Heart right ventricle (tissue), 16 donors: ENCODE results near the gene ATRNL1. TPM values are rescaled to one million over a fixed set of nuclear protein-coding genes. Genes with fewer than 3 reads are reported as not detected.

Experiments
- ATAC-seq, 8 donors: fragments of 200-7000 bp; cut with Tn5 transposase; one replicate each; pipeline ENCODE4 v1.9.1; 2020; ENCODE audit warnings: mild to moderate bottlenecking in 8 of 8, moderate library complexity in 8 of 8, moderate number of reproducible peaks in 1 of 8
- DNase-seq, 2 donors: peaks; one replicate each; pipeline ENCODE4 v3.0.0-alpha.2; 2020
- H3K27ac ChIP-seq, 10 donors: fragments of 200-600 bp; sonication (generic) in 2 of 10; one replicate each; pipeline versions ENCODE4 v1.5.0 to v1.8.0; 2020 to 2022; ENCODE audit warnings: mild to moderate bottlenecking in 3 of 10
- H3K27me3 ChIP-seq, 7 donors: fragments of 200-600 bp; one replicate each; pipeline ENCODE4 v1.8.0; 2021 to 2022; ENCODE audit warnings: mild to moderate bottlenecking in 2 of 7
- H3K36me3 ChIP-seq, 9 donors: fragments of 200-600 bp; sonication (generic) in 1 of 9; one replicate each; pipeline versions ENCODE4 v1.5.0 to v1.8.0; 2020 to 2022; ENCODE audit warnings: mild to moderate bottlenecking in 2 of 9
- H3K4me1 ChIP-seq, 9 donors: fragments of 200-600 bp; sonication (generic) in 1 of 9; one replicate each; pipeline versions ENCODE4 v1.5.0 to v1.8.0; 2020 to 2022; ENCODE audit warnings: mild to moderate bottlenecking in 4 of 9
- H3K4me3 ChIP-seq, 10 donors: fragments of 200-600 bp; sonication (generic) in 2 of 10; one replicate each; pipeline versions ENCODE4 v1.5.0 to v1.8.0; 2020 to 2022; ENCODE audit warnings: mild to moderate bottlenecking in 7 of 10, moderate library complexity in 2 of 10
- H3K9me3 ChIP-seq, 11 donors: fragments of 200-600 bp in 10 of 11; sonication (generic) in 2 of 11; one replicate each; pipeline versions ENCODE4 v1.5.0 to v1.8.0; 2013 to 2022; ENCODE audit warnings: mild to moderate bottlenecking in 2 of 11, control low read depth in 1 of 11, moderate library complexity in 1 of 11
- WGBS, 2 donors: extraction: QIAGEN DNeasy Blood & Tissue Kit; methylation state at CpG; one replicate each; pipeline ENCODE4 v1.1.7; 2013; ENCODE audit warnings: inconsistent platforms in 1 of 2; 5-methylcytosine and 5-hydroxymethylcytosine counted together
- intact Hi-C, 10 donors: fragments of 100-400 bp; cut with DNase I; formaldehyde crosslinking; loops; one replicate each; pipeline versions ENCODE4 v1.11.1 to v1.14.2; 2022
- polyA plus RNA-seq, 2 donors: library from polyadenylated mRNA; stranded (reverse); fragments of 200-250 nt; gene quantifications; one replicate each; pipeline ENCODE4 v1.2.3, GENCODE V29; 2013
- total RNA-seq, 10 donors: library from RNA; stranded (reverse); fragmentation: NEBNext Ultra II Directional in 3 of 10; extraction: Animal tissue kit (Norgen Biotek cat#: 25700) in 3 of 10; gene quantifications; one replicate each; pipeline versions ENCODE4 v1.2.1 to v1.2.4, GENCODE V29; 2021 to 2023
- TF ChIP-seq, protein P1 (sequence below), 9 donors: fragments of 200-600 bp; sonication (generic) in 2 of 9; IDR thresholded peaks; one replicate each; pipeline versions ENCODE4 v1.5.0 to v1.8.0; 2021 to 2022; ENCODE audit warnings: antibody characterized with exemption in 9 of 9, mild to moderate bottlenecking in 5 of 9, moderate library complexity in 1 of 9
- donor health status: Arrhythmogenic right ventricular cardiomyopathy.
- donor health status: ischemic (EF 13 %, LVEDD 7.1; RV severe dilation, severe dysfunction).
- donor health status: healthy with polysubstance abuse.
- donor health status: DM: no; HTN: yes; CAD: no.
- donor health status: DM: no; HTN: no; CAD: no.
- donor health status: ischemic (EF 25% LVEDD 6.9; RV normal size, moderate dysfunction).
- donor health status: ischemic (EF 25% LVEDD 5.7; RV mildly dilated, moderate dysfunction).
- donor health status: healthy.
- donor health status: DM: yes; HTN: yes; CAD: no.
- donor health status: Ischemic cardiomyopathy.
- donor health status: ischemic (EF 35%, LVEDD 5.7; RV mildly dilated, moderate dysfunction).
- donor health status: nonischemic (EF 11% LVEDD 7.7; RV severe dilation, severe dysfunction).
- donor health status: DM: yes; HTN: yes; CAD: no.
- donor health status: PGD.
- donor health status: ischemic (EF 29% LVEDD 5.4; RV normal size, mild dysfunction).
- donor health status: nonischemic (EF 23%, LVEDD 6.1; RV moderate dilation, normal function).

Gene ATRNL1
- total and polyA plus RNA-seq, 12 donors, result 0.06 to 22.4 (median 8.1) TPM; not detected in 1

GRCh38 chr10:115989621-115990020 is 896.5 kb downstream of the ATRNL1 start:
- Histone ChIP-seq H3K27me3 (no peaks in the 10 kb centered on the region), H3K4me3 (no peak overlapping the region), H3K4me1 (no peaks in the 10 kb centered on the region), H3K27ac (no peak overlapping the region), H3K36me3 (no peaks in the 10 kb centered on the region), H3K9me3 (peaks cover 0 to 34% (median 8%) of the 10 kb centered on the region in 11 donors)
- intact Hi-C loops, result no loop called here
- TF ChIP-seq, protein P1, sequence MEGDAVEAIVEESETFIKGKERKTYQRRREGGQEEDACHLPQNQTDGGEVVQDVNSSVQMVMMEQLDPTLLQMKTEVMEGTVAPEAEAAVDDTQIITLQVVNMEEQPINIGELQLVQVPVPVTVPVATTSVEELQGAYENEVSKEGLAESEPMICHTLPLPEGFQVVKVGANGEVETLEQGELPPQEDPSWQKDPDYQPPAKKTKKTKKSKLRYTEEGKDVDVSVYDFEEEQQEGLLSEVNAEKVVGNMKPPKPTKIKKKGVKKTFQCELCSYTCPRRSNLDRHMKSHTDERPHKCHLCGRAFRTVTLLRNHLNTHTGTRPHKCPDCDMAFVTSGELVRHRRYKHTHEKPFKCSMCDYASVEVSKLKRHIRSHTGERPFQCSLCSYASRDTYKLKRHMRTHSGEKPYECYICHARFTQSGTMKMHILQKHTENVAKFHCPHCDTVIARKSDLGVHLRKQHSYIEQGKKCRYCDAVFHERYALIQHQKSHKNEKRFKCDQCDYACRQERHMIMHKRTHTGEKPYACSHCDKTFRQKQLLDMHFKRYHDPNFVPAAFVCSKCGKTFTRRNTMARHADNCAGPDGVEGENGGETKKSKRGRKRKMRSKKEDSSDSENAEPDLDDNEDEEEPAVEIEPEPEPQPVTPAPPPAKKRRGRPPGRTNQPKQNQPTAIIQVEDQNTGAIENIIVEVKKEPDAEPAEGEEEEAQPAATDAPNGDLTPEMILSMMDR (IDR thresholded peaks at IDR 0.05), result no peak
- WGBS, 2 donors, result 71 to 80% methylated on average over 3 of the region's 3 CpGs
- DNase-seq (no peak), ATAC-seq (no peak)

- ATAC-seq, result no peak
- 56 to 84% methylated on average over 5 of the region's 5 CpGs for WGBS, 2 donors
- Histone ChIP-seq H3K36me3 (no peaks in the 10 kb centered on the region), H3K27ac (no peak overlapping the region), H3K9me3 (peaks cover 0 to 16% (median 0%) of the 10 kb centered on the region in 11 donors), H3K4me1 (no peaks in the 10 kb centered on the region), H3K4me3 (no peak overlapping the region), H3K27me3 (no peaks in the 10 kb centered on the region)
- TF ChIP-seq, protein P1 (IDR thresholded peaks at IDR 0.05), result no peak
- DNase-seq, result no peak
- intact Hi-C loops, result no loop called here
Observed at GRCh38 chr10:115992236-115992986, 899.2 kb downstream of the ATRNL1 start.

GRCh38 chr10:115996031-115996430 is 902.9 kb downstream of the ATRNL1 start:
- Histone ChIP-seq H3K27me3 (no peaks in the 10 kb centered on the region), H3K9me3 (peaks cover 0 to 18% (median 0%) of the 10 kb centered on the region in 11 donors), H3K27ac (no peak overlapping the region), H3K4me3 (no peak overlapping the region), H3K36me3 (no peaks in the 10 kb centered on the region), H3K4me1 (peaks cover 0 to 3% (median 0%) of the 10 kb centered on the region in 9 donors)
- intact Hi-C loops, result no loop called here
- TF ChIP-seq, protein P1 (IDR thresholded peaks at IDR 0.05), result no peak
- WGBS, 2 donors, result 36 to 42% methylated on average over 1 of the region's 1 CpG
- ATAC-seq (no peak), DNase-seq (no peak)

- DNase-seq (no peak), ATAC-seq (no peak)
- intact Hi-C loops, result no loop called here
- no peak overlapping the region for H3K27ac ChIP-seq
- no peaks in the 10 kb centered on the region for H3K36me3 ChIP-seq
- H3K9me3 ChIP-seq, result peaks cover 0 to 9% (median 0%) of the 10 kb centered on the region in 11 donors
- peaks cover 0 to 14% (median 4%) of the 10 kb centered on the region in 9 donors for H3K4me1 ChIP-seq
- TF ChIP-seq, protein P1 (IDR thresholded peaks at IDR 0.05), result no peak
- no peak overlapping the region for H3K4me3 ChIP-seq
- H3K27me3 ChIP-seq, result no peaks in the 10 kb centered on the region
- 91 to 95% methylated on average over 2 of the region's 2 CpGs for WGBS, 2 donors
Observed at GRCh38 chr10:115998301-115998700, 905.1 kb downstream of the ATRNL1 start.

Other genes with a start within 250 kb of the ATRNL1 start
- gene TRUB1, start 155.2 kb upstream of the ATRNL1 start, total RNA-seq, result 10 to 100 TPM in 9 of 10 donors, 1 to 10 TPM in 1; 7.9 to 29.8 (median 23.5) TPM
- 1 to 10 TPM; 3.9 to 5.0 TPM for gene TRUB1, start 155.2 kb upstream of the ATRNL1 start, polyA plus RNA-seq